ENCODE measurements around the gene KHDRBS2. TPM values are rescaled to one million over a fixed set of nuclear protein-coding genes. Genes with fewer than 3 reads are reported as not detected.

KHDRBS2 gene
- total RNA-seq, 1 experiment from 2014 or later, result not detected

GRCh38 chr6:62075869-62076268, 210.2 kb downstream of the KHDRBS2 start:
- no peak for DNase-seq (ENCODE audit: low spot score)
- Histone ChIP-seq H3K36me3 (ENCODE audit: insufficient read depth, low read length, poor library complexity, severe bottlenecking) (no peaks in the 10 kb centered on the region), H3K9me3 (ENCODE audit: low read depth, low read length, poor library complexity, severe bottlenecking) (peaks cover 42% of the 10 kb centered on the region), H3K4me3 (ENCODE audit: low read depth, low read length, poor library complexity, severe bottlenecking) (no peak overlapping the region), H3K27ac (ENCODE audit: low read depth, low read length, poor library complexity, severe bottlenecking) (no peak overlapping the region), H3K27me3 (replicated peaks; ENCODE audit: insufficient read depth, low read depth, low read length, poor library complexity) (no peaks in the 10 kb centered on the region), H3K4me1 (ENCODE audit: insufficient read depth, low read length, poor library complexity, severe bottlenecking) (no peaks in the 10 kb centered on the region)
- intact Hi-C loops (cut with micrococcal nuclease; ENCODE audit: unreplicated experiment), result no loop called here
- BruUV-seq (replicated peaks), result no TSS peak
- ChIA-PET CTCF (no interaction called here), POLR2A (ENCODE audit: low non-redundant PET) (no interaction called here)
- TF ChIP-seq EZH2 (IDR thresholded peaks at IDR 0.05; ENCODE audit: borderline replicate concordance, low read depth, low read length, poor library complexity, severe bottlenecking) (no peak), CTCF (conservative IDR thresholded peaks at IDR 0.05; ENCODE audit: low read depth, low read length) (no peak)

GRCh38 chr6:62059901-62060300, 226.1 kb downstream of the KHDRBS2 start:
- Histone ChIP-seq H3K27ac (ENCODE audit: low read depth, low read length, poor library complexity, severe bottlenecking) (no peak overlapping the region), H3K27me3 (replicated peaks; ENCODE audit: insufficient read depth, low read depth, low read length, poor library complexity) (no peaks in the 10 kb centered on the region), H3K36me3 (ENCODE audit: insufficient read depth, low read length, poor library complexity, severe bottlenecking) (no peaks in the 10 kb centered on the region), H3K4me3 (ENCODE audit: low read depth, low read length, poor library complexity, severe bottlenecking) (no peak overlapping the region), H3K4me1 (ENCODE audit: insufficient read depth, low read length, poor library complexity, severe bottlenecking) (no peaks in the 10 kb centered on the region), H3K9me3 (ENCODE audit: low read depth, low read length, poor library complexity, severe bottlenecking) (peaks cover 21% of the 10 kb centered on the region)
- TF ChIP-seq EZH2 (IDR thresholded peaks at IDR 0.05; ENCODE audit: borderline replicate concordance, low read depth, low read length, poor library complexity, severe bottlenecking), result no peak
- TF ChIP-seq CTCF (conservative IDR thresholded peaks at IDR 0.05; ENCODE audit: low read depth, low read length), result no peak
- BruUV-seq (replicated peaks), result no TSS peak
- no peak for DNase-seq (ENCODE audit: low spot score)
- intact Hi-C loops (cut with micrococcal nuclease; ENCODE audit: unreplicated experiment), result no loop called here
- CTCF ChIA-PET, result no interaction called here
- POLR2A ChIA-PET (ENCODE audit: low non-redundant PET), result no interaction called here

- DNase-seq (ENCODE audit: low spot score), result no peak
- Histone ChIP-seq H3K4me3 (ENCODE audit: low read depth, low read length, poor library complexity, severe bottlenecking) (no peak overlapping the region), H3K27ac (ENCODE audit: low read depth, low read length, poor library complexity, severe bottlenecking) (no peak overlapping the region), H3K27me3 (replicated peaks; ENCODE audit: insufficient read depth, low read depth, low read length, poor library complexity) (no peaks in the 10 kb centered on the region), H3K4me1 (ENCODE audit: insufficient read depth, low read length, poor library complexity, severe bottlenecking) (no peaks in the 10 kb centered on the region), H3K36me3 (ENCODE audit: insufficient read depth, low read length, poor library complexity, severe bottlenecking) (no peaks in the 10 kb centered on the region), H3K9me3 (ENCODE audit: low read depth, low read length, poor library complexity, severe bottlenecking) (peaks cover 29% of the 10 kb centered on the region)
- intact Hi-C loops (cut with micrococcal nuclease; ENCODE audit: unreplicated experiment), result no loop called here
- ChIA-PET POLR2A (ENCODE audit: low non-redundant PET) (no interaction called here), CTCF (no interaction called here)
- no TSS peak for BruUV-seq (replicated peaks)
- TF ChIP-seq EZH2 (IDR thresholded peaks at IDR 0.05; ENCODE audit: borderline replicate concordance, low read depth, low read length, poor library complexity, severe bottlenecking) (no peak), CTCF (conservative IDR thresholded peaks at IDR 0.05; ENCODE audit: low read depth, low read length) (no peak)
Measured at GRCh38 chr6:62057300-62057699, 228.7 kb downstream of the KHDRBS2 start.
